ENCODE measurements around the gene LMOD2. TPM values are rescaled to one million over a fixed set of nuclear protein-coding genes. Genes with fewer than 3 reads are reported as not detected.

The LMOD2 gene
- total and polyA plus RNA-seq, 10 of the 15 experiments (the other 5 are each of a cell fraction or from before 2014, with no cell fraction given), result not detected

DNA sequence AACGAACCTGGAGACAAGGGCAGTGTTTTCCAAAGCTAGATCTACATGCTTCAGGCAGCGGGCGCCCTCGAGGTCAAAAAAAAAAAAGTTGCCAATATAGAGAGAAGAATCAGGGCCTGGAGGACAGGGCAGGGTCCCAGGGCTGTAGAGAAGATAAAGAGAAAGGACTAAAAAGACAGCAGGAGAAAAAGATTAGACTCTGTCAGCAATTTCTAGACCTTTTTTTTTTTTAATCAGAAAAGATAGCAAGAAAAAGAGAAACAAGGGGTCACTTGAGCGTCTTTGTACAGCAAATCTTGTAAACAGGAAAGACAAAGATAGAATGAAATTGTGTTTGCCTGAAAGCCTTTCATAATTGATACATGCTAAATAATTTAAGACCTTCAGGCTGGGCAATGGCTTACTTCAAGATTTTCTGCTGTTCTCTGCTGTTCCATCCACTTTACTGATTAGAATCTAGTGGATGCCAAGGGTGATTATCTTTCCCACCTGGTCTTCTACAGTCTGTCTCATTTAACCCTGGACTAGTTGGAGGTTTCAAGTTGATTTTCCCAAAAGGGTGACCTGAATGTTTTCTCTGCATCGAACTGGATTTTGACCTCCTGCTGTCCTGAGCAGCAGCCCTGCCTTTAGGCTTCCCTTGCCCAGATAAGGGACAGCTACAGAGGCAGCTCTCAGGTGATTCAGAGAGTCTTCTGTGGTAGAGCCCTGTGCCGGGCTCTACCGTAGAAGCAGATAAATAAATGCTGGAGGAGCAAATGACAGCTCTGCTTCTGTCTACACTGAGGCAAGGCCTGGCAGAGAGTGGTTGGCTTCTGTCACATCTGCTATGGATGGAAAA lies 5.1 kb downstream of the LMOD2 start (continued):
- TF ChIP-seq, protein P1, sequence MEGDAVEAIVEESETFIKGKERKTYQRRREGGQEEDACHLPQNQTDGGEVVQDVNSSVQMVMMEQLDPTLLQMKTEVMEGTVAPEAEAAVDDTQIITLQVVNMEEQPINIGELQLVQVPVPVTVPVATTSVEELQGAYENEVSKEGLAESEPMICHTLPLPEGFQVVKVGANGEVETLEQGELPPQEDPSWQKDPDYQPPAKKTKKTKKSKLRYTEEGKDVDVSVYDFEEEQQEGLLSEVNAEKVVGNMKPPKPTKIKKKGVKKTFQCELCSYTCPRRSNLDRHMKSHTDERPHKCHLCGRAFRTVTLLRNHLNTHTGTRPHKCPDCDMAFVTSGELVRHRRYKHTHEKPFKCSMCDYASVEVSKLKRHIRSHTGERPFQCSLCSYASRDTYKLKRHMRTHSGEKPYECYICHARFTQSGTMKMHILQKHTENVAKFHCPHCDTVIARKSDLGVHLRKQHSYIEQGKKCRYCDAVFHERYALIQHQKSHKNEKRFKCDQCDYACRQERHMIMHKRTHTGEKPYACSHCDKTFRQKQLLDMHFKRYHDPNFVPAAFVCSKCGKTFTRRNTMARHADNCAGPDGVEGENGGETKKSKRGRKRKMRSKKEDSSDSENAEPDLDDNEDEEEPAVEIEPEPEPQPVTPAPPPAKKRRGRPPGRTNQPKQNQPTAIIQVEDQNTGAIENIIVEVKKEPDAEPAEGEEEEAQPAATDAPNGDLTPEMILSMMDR (IDR thresholded peaks at IDR 0.05 in 2 of 3, conservative IDR thresholded peaks at IDR 0.05 in 1 of 3; ENCODE audit: control insufficient read depth in 2 of 3, extremely low read depth in 1 of 3, insufficient read depth in 1 of 3, low read depth in 3 of 3, low read length in 3 of 3), result no peak
- TF ChIP-seq E4F1 (IDR thresholded peaks at IDR 0.05; ENCODE audit: borderline replicate concordance, partially characterized antibody) (no peak), MXI1 (IDR thresholded peaks at IDR 0.05; ENCODE audit: low read depth, low read length) (no peak), JUNB (IDR thresholded peaks at IDR 0.05) (no peak)

DNA sequence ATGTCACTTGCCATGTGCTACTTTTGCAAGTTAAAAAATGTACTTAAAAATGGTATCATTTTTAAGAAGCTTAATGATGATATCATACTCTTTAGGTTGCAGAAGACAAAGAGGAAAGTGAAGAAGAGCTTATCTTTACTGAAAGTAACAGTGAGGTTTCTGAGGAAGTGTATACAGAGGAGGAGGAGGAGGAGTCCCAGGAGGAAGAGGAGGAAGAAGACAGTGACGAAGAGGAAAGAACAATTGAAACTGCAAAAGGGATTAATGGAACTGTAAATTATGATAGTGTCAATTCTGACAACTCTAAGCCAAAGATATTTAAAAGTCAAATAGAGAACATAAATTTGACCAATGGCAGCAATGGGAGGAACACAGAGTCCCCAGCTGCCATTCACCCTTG lies 6.1 kb downstream of the LMOD2 start:
- in situ Hi-C loops (cut with MboI) (no loop called here), intact Hi-C loops (cut with micrococcal nuclease; ENCODE audit: unreplicated experiment) (no loop called here)
- ATAC-seq (no peak; the same call in 2 of the 3 replicates), FAIRE-seq (no peak), DNase-seq (ENCODE audit: low read depth, low spot score) (no peak)
- Histone ChIP-seq H3K27ac (ENCODE audit: control insufficient read depth, insufficient read depth) (no peak overlapping the region), H4K20me1 (ENCODE audit: control insufficient read depth, insufficient read depth) (no peaks in the 10 kb centered on the region), H2AFZ (ENCODE audit: control insufficient read depth, low read depth, low read length) (no peak overlapping the region), H3K4me2 (ENCODE audit: control insufficient read depth, insufficient read depth) (no peak overlapping the region), H3K9me3 (replicated peaks; ENCODE audit: control insufficient read depth, insufficient read depth, low read length) (no peaks in the 10 kb centered on the region), H3K9ac (ENCODE audit: control insufficient read depth, insufficient read depth, low read length) (no peak overlapping the region), H3K27me3 (replicated peaks in 1 of 2; ENCODE audit: control insufficient read depth in 2 of 2, insufficient read depth in 2 of 2, low read length in 1 of 2) (no peaks in the 10 kb centered on the region), H3K36me3 (ENCODE audit: control insufficient read depth in 2 of 2, insufficient read depth in 2 of 2, low read length in 1 of 2) (no peaks in the 10 kb centered on the region), H3K4me3 (no peak overlapping the region), H3K79me2 (ENCODE audit: control insufficient read depth, insufficient read depth, low read length) (no peaks in the 10 kb centered on the region), H3K4me1 (ENCODE audit: control insufficient read depth, insufficient read depth, low read length) (no peaks in the 10 kb centered on the region)
- WGBS (ENCODE audit: insufficient coverage, insufficient replicate concordance, low lambda C conversion rate, missing lambda C conversion rate), result 11% methylated on average over 1 of the region's 1 CpG
- ChIA-PET RAD21 (ENCODE audit: unreplicated experiment) (no interaction called here), CTCF (interaction anchor here (1.0 to 1.2 kb wide), 2 partner anchors 21 to 40 kb away, joined by 3 to 4 read pairs; no protein-coding TSS in a partner anchor), SMC1A (ENCODE audit: uncharacterized antibody, unreplicated experiment) (no interaction called here), POLR2A (no interaction called here)
- no TSS peak for BruUV-seq (replicated peaks)
- TF ChIP-seq EED (IDR thresholded peaks at IDR 0.05; ENCODE audit: low read depth) (no peak), NFYB (IDR thresholded peaks at IDR 0.05; ENCODE audit: insufficient read depth, low read depth, low read length) (no peak), ZNF274 (IDR thresholded peaks at IDR 0.05; ENCODE audit: insufficient read depth, insufficient read length) (no peak), NFIC (IDR thresholded peaks at IDR 0.05; ENCODE audit: low read depth, low read length) (no peak), EGR1 (IDR thresholded peaks at IDR 0.05; ENCODE audit: borderline replicate concordance in 1 of 2, low read depth in 2 of 2, low read length in 2 of 2) (no peak), TAF1 (IDR thresholded peaks at IDR 0.05; ENCODE audit: borderline replicate concordance, low read depth, low read length) (no peak), SRF (IDR thresholded peaks at IDR 0.05; ENCODE audit: low read depth in 2 of 2, low read length in 2 of 2) (no peak), E2F4 (IDR thresholded peaks at IDR 0.05; ENCODE audit: low read depth, low read length) (no peak)
- TF ChIP-seq, protein P1 (IDR thresholded peaks at IDR 0.05 in 2 of 3, conservative IDR thresholded peaks at IDR 0.05 in 1 of 3; ENCODE audit: control insufficient read depth in 2 of 3, extremely low read depth in 1 of 3, insufficient read depth in 1 of 3, low read depth in 3 of 3, low read length in 3 of 3), result no peak

Measured in GM12878 (cell line).